IPS DF 19.7 (cell line): Measurements from ENCODE around the gene ESPL1.

Experiments used
- DNase-seq: peaks from one replicate; pipeline ENCODE4 v3.0.0-alpha.2; 2013; ENCODE audit warnings: low read depth, low spot score

Gene ESPL1

DNA sequence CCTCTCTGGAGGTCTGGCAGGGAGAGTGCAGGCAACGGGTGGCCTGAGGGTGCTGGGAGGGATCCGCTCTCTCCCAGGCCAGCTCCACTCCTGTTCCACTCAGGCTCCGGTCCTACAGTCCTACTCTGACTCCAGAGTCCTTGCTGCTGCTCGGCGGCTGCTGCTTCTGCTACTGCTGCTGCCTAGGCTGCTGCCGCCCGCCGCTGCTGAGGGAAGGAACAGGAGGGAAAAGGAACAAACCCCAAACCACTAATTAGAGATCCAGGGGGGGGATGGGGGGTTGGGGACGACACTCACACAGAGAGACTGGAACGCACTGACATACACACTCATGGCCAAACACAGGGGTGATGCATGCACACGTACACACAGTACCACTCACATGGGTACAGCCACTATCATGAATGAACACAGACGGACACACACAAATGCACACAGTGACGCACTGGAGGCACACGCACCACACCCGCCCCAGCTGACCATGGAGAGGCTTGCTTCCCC is 68.1 kb downstream of the ESPL1 start, which contains the start of gene SP7:
TSS of gene SP7 (minus strand) at position 174 of the 501 bp plus-strand sequence. CDS start 708 bp downstream, outside the sequence.
- DNase-seq: no peak

DNA sequence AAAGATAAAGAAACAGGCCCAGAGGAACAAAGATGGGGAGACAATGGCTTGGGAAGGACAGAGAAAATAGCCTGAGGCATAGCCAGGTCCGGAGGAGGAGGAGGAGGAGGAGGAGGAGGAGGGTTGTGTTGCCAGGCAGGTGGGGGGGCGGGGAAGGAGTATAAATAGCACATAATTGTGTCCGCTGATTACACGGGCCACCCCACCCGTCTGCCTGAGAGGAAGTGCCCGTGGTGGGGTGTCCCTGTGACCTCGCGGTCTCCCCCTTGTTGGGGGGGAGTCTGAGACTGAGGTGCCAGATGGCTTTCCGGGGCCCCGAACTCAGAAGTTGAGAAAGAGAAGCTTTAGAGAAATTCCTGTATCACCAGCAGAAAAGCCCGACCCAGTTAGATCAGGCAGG is 69.9 kb downstream of the ESPL1 start:
- no peak for DNase-seq

- DNase-seq: no peak
Observed at GRCh38 chr12:53338916-53339315, 70.8 kb downstream of the ESPL1 start.

- DNase-seq: no peak
Observed at GRCh38 chr12:53340398-53340797, 72.3 kb downstream of the ESPL1 start.
